HG02798 (cell line): ENCODE data around the gene SFXN2.
"Not testable (repeated sequence)": the region's sequence is repeated elsewhere in the genome, so short reads cannot be mapped to it uniquely, and the experiment has no call there.

Source experiments
- ATAC-seq: cut with Tn5 transposase; IDR thresholded peaks from one replicate; pipeline ENCODE4 v1.9.1; 2021; ENCODE audit warnings: mild to moderate bottlenecking; ENCODE audit not compliant: unreplicated experiment, poor library complexity

Gene SFXN2

GRCh38 chr10:102716900-102717565, 2.6 kb downstream of the SFXN2 start:
- ATAC-seq, result not testable (repeated sequence)

GRCh38 chr10:102718220-102718619, 3.8 kb downstream of the SFXN2 start:
- ATAC-seq, result no peak

DNA sequence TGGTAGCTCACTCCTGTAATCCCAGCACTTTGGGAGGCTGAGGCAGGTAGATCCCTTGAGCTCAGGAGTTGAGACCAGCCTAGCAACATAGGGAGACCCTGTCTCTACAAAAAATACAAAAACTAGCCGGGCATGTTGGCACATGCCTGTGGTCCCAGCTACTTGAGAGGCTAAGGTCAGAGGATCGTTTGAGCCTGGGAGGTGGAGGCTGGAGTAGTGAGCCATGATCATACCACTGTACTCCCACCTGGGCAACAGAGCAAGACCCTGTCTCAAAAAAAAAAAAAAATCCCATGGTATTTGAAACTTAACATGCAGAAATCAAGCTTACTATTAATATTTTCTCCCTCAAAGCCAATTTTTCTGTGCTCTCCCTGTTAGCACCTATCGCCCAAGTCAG, 5.9 kb downstream of the SFXN2 start:
- ATAC-seq, result no peak

GRCh38 chr10:102720775-102721301, 6.4 kb downstream of the SFXN2 start:
- ATAC-seq, result no peak

DNA sequence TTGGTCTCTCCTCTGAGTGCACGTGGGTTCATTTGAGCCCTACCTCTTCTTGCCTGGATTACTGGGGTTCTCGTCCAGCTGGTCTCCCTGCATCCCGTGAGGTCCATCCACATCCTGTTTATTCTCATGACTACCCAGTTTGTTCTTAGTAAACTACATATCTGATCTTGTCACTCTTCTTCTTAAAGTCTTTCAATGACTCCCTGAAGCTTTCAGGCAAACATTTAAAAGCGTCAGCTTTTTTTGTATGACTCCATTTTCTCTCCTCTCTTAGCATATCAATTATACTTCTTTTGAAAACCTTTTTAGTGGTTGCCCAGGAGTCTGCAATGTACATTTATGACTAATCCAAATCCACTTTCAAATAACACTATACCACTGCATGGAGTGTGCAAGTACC, 7.5 kb downstream of the SFXN2 start:
- no peak for ATAC-seq

DNA sequence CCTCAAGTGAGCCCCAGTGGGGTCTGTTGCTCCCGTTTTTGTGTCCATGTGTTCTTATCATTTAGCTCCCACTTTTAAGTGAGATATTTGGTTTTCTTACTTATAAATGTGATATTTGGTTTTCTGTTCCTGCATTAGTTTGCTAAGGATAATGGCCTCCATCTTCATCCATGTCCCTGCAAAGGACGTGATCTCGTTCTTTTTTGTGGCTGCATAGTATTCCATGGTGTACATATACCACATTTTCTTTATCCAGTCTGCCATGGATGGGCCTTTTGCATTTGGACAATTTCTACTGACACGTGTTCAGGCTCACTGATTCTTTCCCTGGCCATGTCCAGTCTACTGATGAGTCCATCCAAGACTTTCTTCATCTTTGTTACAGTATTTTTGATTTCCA, 9.6 kb downstream of the SFXN2 start:
- ATAC-seq, result no peak

DNA sequence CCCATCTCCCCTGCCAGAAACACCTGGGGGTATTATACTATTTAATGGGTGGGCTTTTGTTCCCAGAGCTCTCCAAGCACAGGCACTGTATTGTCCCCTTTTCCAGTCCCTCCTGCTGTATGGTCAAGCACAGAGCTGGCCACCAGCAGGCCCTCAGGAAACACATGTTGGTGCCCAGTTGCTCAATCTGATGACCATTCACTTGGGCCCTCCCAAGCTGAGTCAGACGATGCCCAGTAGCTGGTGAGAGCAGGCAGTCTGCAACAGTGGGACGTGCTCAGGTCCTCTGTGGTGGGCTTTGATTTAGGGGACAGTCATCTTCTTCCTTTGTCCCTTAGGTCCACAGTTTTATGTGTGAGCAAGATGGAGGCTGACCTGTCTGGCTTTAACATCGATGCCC, 11.8 kb downstream of the SFXN2 start:
- ATAC-seq, result no peak

GRCh38 chr10:102727037-102727818, 12.8 kb downstream of the SFXN2 start:
- no peak for ATAC-seq

DNA sequence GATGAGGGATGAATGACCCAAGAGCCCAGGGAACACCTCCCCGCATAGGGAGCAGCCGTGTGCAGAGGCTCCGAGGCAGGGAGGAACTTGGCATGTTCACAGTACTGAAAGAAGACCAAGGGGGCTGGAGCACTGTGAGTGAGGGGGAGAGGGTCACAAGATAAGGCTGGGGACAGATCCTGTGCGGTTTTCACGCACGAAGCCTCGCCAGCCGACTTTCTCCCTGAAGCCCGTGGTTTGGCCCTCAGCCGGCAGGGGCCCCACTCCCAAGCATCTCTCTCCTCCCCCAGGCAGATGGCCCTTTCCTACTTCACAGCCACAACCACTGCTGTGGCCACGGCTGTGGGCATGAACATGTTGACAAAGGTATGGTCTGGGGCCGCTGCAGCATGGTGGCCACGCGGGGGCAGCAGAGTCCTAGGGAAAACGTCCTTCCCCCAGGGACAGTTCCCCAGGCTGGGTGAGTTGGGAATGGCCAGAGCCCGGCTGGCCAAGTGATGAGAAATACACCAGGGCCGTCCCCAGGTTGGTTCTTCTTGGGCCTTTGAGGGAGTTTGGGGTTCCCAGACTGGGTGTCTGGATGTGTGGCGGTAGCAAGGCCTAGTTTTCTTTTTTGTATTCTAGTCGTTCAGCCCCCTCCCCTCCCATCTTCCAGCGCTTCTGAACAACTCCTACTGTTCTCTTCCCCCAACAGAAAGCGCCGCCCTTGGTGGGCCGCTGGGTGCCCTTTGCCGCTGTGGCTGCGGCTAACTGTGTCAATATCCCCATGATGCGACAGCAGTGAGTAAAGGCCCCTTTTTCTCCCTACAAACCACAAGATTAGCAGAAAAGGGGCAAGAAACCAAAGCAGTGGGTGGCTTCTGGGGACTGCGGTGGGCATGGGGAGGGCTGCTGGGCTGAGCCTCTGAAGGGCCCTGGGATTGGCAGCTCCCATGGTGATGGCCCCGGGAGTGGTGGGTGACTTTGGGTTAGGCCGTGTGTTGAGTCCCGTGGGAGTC, 14.9 kb downstream of the SFXN2 start:
- ATAC-seq, result peak; percentile 40

GRCh38 chr10:102731222-102731800, 16.9 kb downstream of the SFXN2 start:
- ATAC-seq, result no peak

- no peak for ATAC-seq
These were observed 18.2 kb downstream of the SFXN2 start for GRCh38 chr10:102732661-102733060.

DNA sequence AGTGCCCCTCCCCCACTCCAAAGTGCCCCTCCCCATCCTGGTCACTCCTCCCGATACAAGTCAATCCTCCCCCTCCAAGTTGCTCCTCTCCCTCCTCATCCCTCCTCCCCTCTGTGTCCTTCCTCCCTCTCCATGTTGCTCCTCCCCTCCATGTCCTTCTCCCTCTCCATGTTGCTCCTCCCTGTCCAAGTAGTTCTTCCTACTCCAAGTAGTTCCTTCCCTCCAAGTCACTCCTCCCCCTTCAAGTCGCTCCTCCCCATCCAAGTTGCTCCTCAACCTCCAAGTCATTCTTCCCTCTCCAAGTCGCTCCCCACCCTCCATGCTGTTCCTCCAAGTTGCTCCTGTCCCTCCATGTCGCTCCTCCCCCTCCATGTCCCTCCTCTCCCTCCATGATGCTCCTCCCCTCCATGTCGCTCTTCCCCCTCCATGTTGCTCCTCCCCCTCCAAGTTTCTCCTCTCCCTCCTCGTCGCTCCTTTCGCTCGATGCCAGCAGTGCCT, 20.7 kb downstream of the SFXN2 start:
- ATAC-seq, result no peak

GRCh38 chr10:102738692-102739121, 24.3 kb downstream of the SFXN2 start:
- ATAC-seq, result no peak

- ATAC-seq, result no peak
These were observed 25.8 kb downstream of the SFXN2 start for GRCh38 chr10:102740229-102740628.

DNA sequence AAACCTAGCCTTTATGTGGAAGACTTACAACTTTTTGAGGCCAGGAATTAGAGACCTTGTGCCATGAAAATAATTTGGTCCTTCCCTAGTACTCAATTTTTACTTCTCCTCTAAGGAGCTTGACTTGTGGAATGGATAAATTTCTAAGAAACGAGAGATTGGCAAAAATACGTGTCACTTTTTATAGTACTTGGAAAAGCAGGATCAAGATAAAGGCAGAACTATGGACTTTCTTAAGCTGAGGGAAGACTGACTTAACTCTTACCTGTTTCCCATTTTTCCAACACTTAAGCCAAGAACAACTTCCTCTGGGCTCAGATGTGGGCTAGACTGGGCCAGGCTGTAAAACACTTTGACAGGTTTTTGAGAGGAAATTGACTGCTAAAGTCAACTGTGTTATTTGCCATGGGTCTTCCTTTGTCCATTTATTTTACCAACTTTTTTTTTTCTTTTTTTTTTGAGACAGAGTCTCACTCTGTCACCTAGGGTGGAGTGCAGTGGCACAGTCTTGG, 27.3 kb downstream of the SFXN2 start:
- ATAC-seq, result no peak

- not testable (repeated sequence) for ATAC-seq
These were observed 27.9 kb downstream of the SFXN2 start for GRCh38 chr10:102742313-102742712.

DNA sequence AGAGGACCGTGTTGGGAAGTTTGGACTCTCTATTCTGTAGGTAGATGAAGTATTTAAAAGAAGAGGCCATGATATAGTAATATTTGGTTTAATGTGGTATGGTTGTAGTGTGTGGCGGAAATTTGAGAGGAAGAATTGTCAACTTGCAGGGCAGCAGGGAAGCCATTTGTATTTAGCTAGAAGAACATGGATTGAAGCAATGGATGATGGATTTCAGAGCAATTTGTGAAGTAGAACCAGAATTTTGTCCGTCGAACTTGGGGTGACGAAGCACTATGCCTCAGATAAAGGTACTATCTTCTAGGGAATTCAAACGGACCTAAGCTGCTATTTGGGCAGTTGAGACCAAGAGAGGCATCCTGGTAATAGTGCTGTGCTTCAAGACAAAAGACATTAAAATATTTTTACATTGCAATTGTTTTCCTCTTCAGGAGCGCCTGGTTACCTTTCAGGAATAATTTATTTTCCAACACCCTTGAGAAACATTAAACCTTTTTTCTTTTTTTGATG, 28.7 kb downstream of the SFXN2 start:
- no peak for ATAC-seq

GRCh38 chr10:102743588-102744373, 29.3 kb downstream of the SFXN2 start, which contains the start of gene WBP1L:
TSS of gene WBP1L (plus strand) at chr10:102743948. CDS start at chr10:102744054, 106 bp downstream.
- ATAC-seq, result peak; percentile 98
